ENCODE data around the gene MOGAT2.

MOGAT2 gene

GRCh38 chr11:75717608-75718418 lies at the start of gene MOGAT2:
Gene MOGAT2, plus strand, starts transcription at chr11:75717838. Its CDS starts 51 bp downstream, at chr11:75717889.
- DNase-seq = no peak

- DNase-seq = no peak
Measured at GRCh38 chr11:75668451-75669297, 49.0 kb upstream of the MOGAT2 start, which contains the start of gene MAP6. Gene MAP6, minus strand, starts transcription at chr11:75669038. Its CDS starts 669 bp downstream, at chr11:75668369.

DNA sequence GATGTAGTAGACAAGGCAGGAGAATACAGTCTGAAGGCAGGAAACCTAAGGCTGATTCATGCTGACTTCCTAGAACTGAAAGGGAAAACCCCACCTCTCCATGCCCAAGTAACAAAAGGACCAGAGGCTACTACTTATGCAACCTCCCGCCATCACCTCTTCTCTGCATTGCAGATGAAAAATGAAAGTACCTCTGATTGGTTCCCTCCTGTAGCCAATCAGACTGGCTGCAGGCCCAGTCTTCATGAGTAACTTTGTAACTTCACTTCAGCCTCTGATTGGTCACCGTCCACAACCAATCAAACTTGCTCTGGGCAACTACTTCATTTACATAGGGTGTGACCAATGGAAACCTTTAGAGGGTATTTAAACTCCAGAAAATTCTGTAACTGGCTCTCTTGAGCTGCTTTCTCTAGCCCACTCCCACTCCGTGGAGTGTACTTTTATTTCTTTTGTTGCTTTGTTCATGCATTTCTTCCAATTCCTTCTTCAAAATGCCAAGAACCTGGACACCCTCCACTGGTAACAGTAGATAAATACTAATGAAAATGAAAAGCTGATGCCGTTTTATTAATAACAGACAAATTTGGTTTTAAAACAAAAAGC lies 43.6 kb upstream of the MOGAT2 start:
- peak; percentile 98 for DNase-seq

GRCh38 chr11:75677275-75677674 lies 40.4 kb upstream of the MOGAT2 start:
- no peak for DNase-seq

GRCh38 chr11:75677909-75678308 lies 39.7 kb upstream of the MOGAT2 start:
- no peak for DNase-seq

GRCh38 chr11:75678620-75679259 lies 38.9 kb upstream of the MOGAT2 start:
- no peak for DNase-seq

DNA sequence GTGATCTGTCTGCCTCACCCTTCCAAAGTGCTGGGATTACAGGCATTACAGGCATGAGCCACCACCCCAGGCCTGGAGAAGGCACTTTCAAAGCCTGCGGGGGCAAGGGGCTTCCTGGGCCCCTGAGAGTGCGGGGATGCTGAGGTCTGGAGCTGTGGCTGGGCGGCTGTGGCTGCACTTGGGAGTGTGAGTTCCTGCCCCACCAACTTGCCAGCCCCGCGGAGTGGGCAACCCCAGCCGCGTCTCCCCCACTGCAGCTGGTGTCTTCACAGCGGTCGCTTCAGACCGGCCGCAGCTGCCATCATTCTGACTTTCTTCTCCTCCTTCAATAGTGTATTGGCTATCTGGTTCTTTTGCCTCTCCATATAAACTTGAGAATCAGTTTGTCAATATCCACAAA lies 38.1 kb upstream of the MOGAT2 start:
- no peak for DNase-seq

- DNase-seq = peak; percentile 95
Measured at GRCh38 chr11:75683856-75684255, 33.8 kb upstream of the MOGAT2 start.

- DNase-seq = peak; percentile 96
Measured at GRCh38 chr11:75689863-75690609, 27.6 kb upstream of the MOGAT2 start.

- DNase-seq = no peak
Measured at GRCh38 chr11:75691804-75692203, 25.8 kb upstream of the MOGAT2 start.

DNA sequence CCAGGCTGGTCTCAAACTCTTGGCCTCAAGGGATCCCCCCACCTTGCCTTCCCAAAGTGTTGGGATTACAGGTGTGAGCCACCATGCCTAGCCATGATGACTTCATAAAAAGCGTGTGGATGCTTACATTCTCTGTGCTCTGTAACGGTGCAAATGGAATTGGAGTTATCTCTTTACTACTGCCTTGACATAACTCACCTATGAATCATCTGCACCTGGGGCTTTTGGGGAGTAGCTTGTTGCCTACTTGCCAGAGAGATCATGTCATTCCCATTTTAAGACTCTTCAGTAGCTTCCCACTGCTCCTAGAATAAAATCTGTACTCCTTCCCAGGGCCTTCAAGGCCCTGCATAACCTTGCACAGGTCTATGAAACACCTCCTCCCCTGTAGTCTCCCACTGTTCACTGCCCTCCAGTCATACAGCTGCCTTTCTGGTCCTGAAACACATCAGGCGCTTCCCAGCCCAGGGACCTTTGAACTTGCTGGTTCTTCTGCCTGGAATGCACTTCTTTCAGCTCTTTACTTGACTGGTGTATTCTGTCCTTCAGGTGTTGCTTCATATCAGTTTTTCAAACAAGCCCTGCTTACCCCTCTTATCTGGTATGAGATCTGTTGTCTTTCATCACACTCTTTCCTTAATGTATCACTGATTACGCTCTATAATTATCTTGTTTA lies 19.6 kb upstream of the MOGAT2 start:
- no peak for DNase-seq

- DNase-seq = no peak
Measured at GRCh38 chr11:75700940-75701339, 16.7 kb upstream of the MOGAT2 start.

DNA sequence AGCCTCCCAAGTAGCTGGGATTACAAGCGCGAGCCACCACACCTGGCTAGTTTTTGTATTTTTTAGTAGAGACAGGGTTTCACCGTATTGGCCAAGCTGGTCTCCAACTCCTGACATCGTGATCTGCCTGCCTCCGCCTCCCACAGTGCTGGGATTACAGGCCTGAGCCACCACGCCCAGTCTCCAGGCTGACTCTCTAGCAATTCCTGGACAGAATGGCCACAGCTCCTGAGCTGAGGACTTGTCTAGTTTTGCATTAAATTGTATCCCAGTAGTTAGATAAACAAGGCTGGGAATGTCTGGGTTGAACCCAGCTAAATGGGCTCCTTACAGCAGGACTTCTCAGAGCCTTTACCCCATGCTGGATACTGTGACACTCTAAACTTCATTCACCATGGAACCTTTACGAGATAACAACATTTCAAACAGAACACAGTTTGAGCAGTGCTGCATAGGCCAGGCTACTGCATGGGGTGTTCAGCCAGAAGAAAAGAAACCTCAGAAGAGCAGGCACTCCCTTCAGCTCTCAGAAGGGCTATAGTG lies 13.9 kb upstream of the MOGAT2 start:
- no peak for DNase-seq

DNA sequence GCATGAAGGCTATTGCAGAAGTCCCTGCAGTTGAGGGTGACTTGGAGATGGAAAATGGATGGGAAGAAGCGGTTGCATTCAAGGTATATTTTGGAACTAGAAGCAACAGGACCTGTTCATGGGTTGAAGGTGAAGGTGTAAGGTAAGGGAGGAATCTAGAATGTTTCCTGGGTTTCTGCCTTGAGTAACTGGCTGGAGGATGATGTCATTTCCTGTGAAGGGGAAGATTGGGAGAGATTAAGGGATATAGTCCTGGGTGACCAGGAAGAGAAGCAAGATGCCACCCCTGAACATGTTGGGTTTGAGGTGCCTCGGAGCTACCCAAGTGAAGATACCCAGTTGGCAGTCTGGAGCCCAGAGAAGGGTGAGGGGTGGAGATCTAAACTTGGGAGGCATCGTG lies 12.1 kb upstream of the MOGAT2 start:
- DNase-seq = no peak

DNA sequence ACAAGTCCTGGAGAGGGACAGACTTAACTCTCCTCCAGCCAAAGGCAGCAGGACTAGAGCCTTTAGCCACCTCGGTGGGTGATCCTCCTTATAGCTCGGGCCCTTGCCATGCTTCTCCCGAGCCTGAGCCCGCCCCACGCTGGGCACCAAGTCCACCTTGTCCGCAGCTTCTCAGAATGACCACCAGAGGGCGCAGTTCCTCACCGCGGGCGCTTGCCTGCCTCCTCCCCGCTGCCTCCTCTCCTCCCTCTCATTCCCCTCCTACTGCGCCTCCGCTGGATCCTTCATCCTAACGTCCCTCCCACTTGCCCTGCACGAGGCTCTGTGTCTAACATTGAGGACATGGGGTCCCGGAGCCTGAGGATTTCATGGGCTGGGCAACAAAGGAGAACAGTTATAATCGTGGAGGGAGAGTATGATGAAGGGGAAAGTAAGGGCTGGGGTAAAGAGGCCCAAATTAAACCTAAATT lies 11.3 kb upstream of the MOGAT2 start:
- peak; percentile 96 for DNase-seq

- peak; percentile 98 for DNase-seq
Measured at GRCh38 chr11:75714211-75714610, 3.4 kb upstream of the MOGAT2 start.

- DNase-seq = no peak
Measured at GRCh38 chr11:75715688-75716087, 1.9 kb upstream of the MOGAT2 start.

DNA sequence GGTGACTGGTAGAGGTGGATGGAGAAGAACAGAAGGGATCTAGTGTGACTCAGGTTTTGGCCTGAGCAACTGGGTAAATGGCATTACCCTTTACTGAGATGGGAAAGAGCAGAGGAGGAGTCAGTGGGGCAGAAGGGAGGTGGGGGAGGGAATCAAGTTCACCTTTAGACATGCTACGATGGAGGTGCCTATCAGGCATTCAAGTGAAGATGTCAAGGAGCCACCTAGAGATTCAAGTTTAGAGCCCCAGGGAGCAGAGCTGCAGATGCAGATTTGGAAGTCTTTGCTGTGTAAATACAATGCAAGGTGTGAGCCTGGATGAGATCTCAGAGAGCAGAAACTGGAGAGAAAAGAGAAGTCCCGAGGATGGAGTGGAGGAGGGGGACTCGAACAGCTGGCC lies 979 bp upstream of the MOGAT2 start:
- no peak for DNase-seq

- peak; percentile 60 for DNase-seq
Measured at GRCh38 chr11:75718419-75719339, 1.0 kb downstream of the MOGAT2 start.
